Muscle of back (tissue), 11 donors: ENCODE measurements around the gene ZBTB7B. TPM values are rescaled to one million over a fixed set of nuclear protein-coding genes. Genes with fewer than 3 reads are reported as not detected.

ENCODE experiments used
- DNase-seq, 3 donors: peaks; one replicate each; pipeline versions ENCODE4 v3.0.0 to v3.0.0-alpha.2; 2013
- polyA plus RNA-seq, 10 donors: library from polyadenylated mRNA; unstranded; fragments of 120-200 nt; gene quantifications; one replicate each; pipeline ENCODE4 v1.2.1, GENCODE V29; 2013; ENCODE audit not compliant: insufficient read length in 10 of 10

The ZBTB7B gene
- polyA plus RNA-seq, 10 donors, result 6.2 to 13.1 (median 8.4) TPM

GRCh38 chr1:155003227-155003765, 694 bp downstream of the ZBTB7B start:
- peak; percentile 24 to 75 (median 63) for DNase-seq

- DNase-seq, result peak; percentile 32 to 74 (median 50)
Observed at GRCh38 chr1:155003766-155004351, 1.3 kb downstream of the ZBTB7B start.

GRCh38 chr1:155004352-155005075, 1.9 kb downstream of the ZBTB7B start:
- DNase-seq, result no peak

GRCh38 chr1:155005076-155006011, 2.7 kb downstream of the ZBTB7B start:
- no peak for DNase-seq

GRCh38 chr1:155006601-155007101, 4.0 kb downstream of the ZBTB7B start:
- peak in 2 of 3 donors; percentile 23 to 75 for DNase-seq

- no peak for DNase-seq
Observed at GRCh38 chr1:155007251-155007828, 4.7 kb downstream of the ZBTB7B start.

- DNase-seq, result no peak
Observed at GRCh38 chr1:155008015-155008941, 5.7 kb downstream of the ZBTB7B start.

GRCh38 chr1:155009221-155009711, 6.7 kb downstream of the ZBTB7B start:
- DNase-seq, result no peak

GRCh38 chr1:155009742-155010141, 7.1 kb downstream of the ZBTB7B start:
- no peak for DNase-seq

- DNase-seq, result no peak
Observed at GRCh38 chr1:155010211-155010918, 7.8 kb downstream of the ZBTB7B start.

- no peak for DNase-seq
Observed at GRCh38 chr1:155011004-155011416, 8.4 kb downstream of the ZBTB7B start.

- no peak for DNase-seq
Observed at GRCh38 chr1:155011437-155012025, 8.9 kb downstream of the ZBTB7B start.

- DNase-seq, result no peak
Observed at GRCh38 chr1:155012026-155012546, 9.5 kb downstream of the ZBTB7B start.

GRCh38 chr1:155012776-155013602, 10.4 kb downstream of the ZBTB7B start:
- no peak for DNase-seq

- DNase-seq, result no peak
Observed at GRCh38 chr1:155013632-155014031, 11.0 kb downstream of the ZBTB7B start.

GRCh38 chr1:155014709-155015508, 12.3 kb downstream of the ZBTB7B start:
- DNase-seq, result no peak
